ENCODE data around the gene ERGIC1.
"Not testable (repeated sequence)": the region's sequence is repeated elsewhere in the genome, so short reads cannot be mapped to it uniquely, and the experiment has no call there.

The ERGIC1 gene

DNA sequence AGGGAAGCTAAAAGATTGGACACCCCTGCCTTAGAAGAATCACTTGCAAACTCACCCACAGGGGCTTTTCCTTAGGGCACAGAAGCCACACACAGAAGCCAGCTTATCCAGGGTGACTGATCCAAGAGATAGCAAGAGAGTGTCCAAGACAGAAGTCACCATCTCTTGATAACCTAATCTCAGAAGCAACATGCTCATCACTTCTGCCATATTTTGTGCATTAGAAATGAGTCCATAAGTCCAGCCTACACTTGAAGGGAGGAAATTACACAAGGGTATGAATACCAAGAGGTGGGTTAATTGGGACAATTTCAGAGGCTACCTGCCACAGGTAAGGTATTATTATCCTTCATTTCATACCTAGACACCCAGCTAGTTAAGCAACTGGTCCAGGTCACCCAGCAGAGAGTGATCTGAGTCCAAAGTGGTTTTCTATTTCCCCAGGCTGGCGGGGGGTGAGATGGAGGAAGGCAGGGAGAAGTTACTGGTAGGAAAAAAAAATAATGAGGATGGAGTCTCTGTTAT, 3.7 kb upstream of the ERGIC1 start:
- DNase-seq: no peak

DNA sequence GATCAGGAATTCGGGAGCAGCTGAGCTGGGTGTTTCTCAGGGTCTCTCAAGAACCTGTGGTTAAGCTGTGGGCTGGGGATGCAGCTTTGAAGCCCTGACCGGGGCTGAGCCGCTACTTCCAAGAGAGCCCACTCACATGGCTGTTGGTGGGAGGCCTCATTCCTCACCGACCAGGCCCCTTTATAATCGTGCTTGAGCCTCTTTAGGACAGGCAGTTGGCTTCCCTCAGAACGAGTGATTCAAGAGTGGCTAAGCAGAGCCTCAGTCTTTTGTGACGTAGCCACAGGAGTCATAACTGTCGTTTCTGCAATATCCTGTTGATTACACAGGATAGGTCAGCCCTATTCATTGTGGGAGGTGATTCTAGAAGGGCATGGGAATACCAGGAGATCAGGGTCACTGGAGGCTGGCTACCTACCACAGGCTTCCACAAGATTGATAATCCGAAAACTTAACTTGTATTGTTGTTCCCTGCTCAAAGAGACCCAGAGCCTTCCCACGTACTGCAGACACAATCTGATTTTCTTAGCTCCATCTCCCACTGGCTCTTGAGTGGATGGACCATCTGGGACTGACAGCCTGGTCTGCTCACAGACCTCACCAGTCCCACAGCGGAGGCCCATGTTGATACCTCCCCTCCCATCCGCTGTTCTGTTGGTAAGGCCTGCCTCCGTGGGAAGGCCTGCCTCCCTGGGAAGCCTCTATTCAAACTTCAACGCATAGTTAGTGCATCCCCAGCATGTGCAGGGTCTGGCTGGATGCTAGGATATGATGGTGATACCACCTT, 3.0 kb upstream of the ERGIC1 start:
- DNase-seq: no peak

DNA sequence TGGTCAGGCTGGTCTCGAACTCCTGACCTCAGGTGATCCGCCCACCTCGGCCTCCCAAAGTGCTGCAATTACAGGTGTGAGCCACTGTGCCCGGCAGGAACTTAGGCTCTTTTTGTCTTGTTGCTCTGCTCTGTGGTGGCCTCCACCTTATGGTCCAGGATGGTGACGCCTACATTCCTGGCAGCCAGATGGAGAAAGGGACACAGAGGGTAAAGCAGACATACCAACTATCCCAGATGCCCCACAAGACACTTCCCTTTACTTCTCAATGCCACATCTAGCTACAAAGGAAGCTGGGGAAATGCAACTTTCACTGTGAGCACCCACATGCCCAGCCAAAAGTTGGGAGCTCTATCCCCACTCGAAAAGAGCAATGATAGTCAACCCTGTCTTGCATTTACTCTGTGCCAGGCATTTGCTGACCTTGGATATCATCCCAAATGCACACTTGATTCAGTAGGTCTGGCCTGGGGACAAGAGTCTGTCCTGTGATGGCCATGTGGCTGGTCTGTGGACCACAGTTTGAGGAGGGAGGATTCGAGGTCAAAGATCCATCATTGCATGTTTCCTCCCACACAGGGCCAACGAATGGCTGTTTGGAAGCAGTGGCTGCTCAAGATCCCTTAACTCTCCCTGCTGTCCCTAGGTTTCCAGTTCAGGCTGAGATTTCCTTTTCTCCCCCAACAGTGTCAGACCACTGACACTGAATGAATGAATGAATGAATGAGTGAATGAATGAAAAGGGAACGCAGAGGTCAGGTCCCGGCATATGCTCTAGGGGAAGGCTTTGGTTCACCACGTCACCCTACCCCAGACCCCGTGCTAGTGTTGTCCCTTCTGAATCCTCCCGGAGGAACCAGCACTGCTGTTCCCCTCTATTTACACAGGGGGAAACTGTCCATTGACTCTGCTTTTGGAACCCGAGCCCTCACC, 1.4 kb upstream of the ERGIC1 start:
- DNase-seq: no peak

- DNase-seq: no peak
These were observed 722 bp upstream of the ERGIC1 start for GRCh38 chr5:172833372-172833685.

- no peak for DNase-seq
These were observed 601 bp downstream of the ERGIC1 start for GRCh38 chr5:172834415-172835289.

DNA sequence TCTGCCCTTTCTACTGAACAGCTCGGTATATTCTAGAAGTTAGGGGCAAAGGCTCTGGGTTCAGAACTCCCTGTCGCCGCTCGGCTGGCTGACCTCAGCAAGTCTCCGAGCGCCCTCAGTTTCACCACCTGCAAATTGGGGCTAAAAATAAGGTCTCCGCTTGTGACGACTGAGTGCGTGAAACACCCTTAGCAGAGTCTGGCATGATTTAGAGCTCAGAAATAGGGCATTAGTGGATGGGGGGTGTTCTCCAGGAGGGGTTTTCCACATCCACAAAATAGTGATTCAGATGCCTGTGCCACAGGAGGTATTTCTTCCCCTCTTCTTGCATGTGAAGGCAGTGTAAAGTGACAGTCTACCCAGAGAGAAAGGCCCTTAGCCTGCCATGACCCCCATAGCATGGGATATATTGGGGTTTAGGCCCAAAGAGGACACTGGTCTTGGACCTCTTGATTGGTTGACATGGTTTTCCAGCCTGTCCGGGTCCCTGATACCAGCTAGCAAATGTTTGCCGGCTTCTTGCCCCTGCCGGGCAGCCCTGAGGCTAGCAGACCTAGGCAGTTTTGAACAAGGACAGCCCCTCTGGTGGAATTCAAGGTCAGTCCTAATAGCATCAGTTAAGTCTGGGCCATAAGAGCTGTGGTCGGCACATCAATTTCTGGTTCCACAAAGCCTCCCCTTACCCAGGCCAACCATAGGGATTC, 1.4 kb downstream of the ERGIC1 start:
- no peak for DNase-seq

- DNase-seq: no peak
These were observed 1.9 kb downstream of the ERGIC1 start for GRCh38 chr5:172835994-172836356.

- DNase-seq: peak; percentile 50
These were observed 3.6 kb downstream of the ERGIC1 start for GRCh38 chr5:172837640-172838039.

- no peak for DNase-seq
These were observed 4.3 kb downstream of the ERGIC1 start for GRCh38 chr5:172838151-172838875.

GRCh38 chr5:172839669-172840431, 5.8 kb downstream of the ERGIC1 start:
- no peak for DNase-seq

DNA sequence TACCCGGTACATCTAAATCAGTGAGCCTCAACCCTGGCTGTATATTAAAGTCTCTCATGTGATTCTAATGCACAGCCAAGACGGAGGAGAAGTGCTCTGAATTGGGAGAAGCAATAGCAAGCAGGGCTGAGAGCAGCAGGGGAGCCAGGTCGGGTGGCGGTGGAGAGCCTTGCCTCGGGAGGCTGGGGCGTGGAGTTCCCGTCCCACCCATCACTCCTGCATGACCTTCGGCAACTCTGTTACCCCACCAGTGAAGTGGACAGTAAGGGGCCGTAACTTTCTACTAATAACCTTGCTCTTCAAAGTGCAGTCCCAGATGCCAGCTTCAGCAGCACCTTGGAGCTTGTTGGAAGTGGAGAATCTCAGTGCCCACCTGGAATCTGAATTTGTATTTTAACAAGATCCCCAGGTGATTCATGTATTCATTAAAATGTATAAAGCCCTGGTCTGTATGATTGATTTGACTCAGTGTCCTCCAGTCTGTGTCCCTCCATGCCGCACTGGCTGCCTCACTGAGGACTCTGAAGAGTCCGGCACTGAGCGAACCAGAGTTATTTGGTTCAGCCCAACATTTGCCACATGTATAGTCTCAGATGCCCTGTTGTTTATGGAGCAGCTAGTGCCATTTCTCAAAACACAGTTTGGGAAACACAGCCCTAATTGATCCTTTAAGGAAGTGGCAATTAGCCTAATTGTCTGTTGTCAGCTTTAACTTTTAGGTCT, 6.5 kb downstream of the ERGIC1 start:
- DNase-seq: no peak

- peak; percentile 9 for DNase-seq
These were observed 7.2 kb downstream of the ERGIC1 start for GRCh38 chr5:172841256-172841655.

- DNase-seq: no peak
These were observed 9.9 kb downstream of the ERGIC1 start for GRCh38 chr5:172843825-172844576.

- DNase-seq: no peak
These were observed 10.5 kb downstream of the ERGIC1 start for GRCh38 chr5:172844577-172844838.

- DNase-seq: no peak
These were observed 11.1 kb downstream of the ERGIC1 start for GRCh38 chr5:172845154-172845553.

DNA sequence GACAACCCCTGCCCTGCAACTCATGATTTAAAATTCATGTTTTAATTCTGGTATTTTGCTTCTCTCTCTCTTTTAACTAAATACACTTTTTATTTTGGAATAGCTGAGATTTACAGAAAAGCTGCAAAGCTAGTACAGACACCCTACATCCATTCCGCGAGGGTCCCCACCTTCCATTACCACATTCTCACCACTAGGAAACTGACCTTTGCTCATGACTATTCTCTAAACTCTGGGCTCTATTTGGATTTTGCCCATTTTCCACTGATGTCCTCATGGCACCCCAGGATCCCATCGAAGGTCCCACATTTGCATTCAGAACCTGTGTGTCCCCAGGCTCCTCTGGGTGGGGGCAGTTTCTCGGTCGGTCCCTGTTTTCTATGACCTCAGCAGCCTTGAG, 11.5 kb downstream of the ERGIC1 start:
- no peak for DNase-seq

- no peak for DNase-seq
These were observed 12.2 kb downstream of the ERGIC1 start for GRCh38 chr5:172846249-172846648.

DNA sequence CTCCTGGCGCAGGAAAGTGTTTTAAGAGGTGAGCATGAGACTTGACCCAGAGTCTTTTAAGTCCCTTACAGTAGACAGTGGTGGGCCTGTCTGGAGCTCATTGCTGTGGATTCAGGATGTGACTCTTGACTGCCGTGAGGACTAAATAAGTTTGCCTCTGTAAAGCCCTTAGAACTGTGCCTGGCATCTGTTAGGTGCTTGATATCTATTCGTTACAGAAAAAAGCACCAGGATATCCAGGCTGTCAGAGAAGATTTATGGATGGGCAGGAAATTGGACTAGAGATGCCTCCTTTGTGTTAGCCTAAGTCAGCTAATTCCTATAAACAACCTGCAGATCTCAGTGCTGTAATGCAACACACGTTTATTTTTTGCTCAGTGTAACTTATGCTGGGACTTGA, 12.6 kb downstream of the ERGIC1 start:
- no peak for DNase-seq

GRCh38 chr5:172847584-172847983, 13.5 kb downstream of the ERGIC1 start:
- DNase-seq: not testable (repeated sequence)

- no peak for DNase-seq
These were observed 14.4 kb downstream of the ERGIC1 start for GRCh38 chr5:172848419-172848818.

All from NCI-H1092 (cell line).